ENCODE measurements around the gene CARMIL1.
A peak's percentile ranks its signal among the peaks of the same experiment; 100 is the strongest.

CARMIL1 gene

GRCh38 chr6:25450469-25451198 lies 171.5 kb downstream of the CARMIL1 start:
- DNase-seq = no peak

- DNase-seq = no peak
Observed at GRCh38 chr6:25452031-25452430, 172.9 kb downstream of the CARMIL1 start.

GRCh38 chr6:25453288-25453687 lies 174.1 kb downstream of the CARMIL1 start:
- no peak for DNase-seq

- DNase-seq = no peak
Observed at GRCh38 chr6:25454136-25454535, 175.0 kb downstream of the CARMIL1 start.

DNA sequence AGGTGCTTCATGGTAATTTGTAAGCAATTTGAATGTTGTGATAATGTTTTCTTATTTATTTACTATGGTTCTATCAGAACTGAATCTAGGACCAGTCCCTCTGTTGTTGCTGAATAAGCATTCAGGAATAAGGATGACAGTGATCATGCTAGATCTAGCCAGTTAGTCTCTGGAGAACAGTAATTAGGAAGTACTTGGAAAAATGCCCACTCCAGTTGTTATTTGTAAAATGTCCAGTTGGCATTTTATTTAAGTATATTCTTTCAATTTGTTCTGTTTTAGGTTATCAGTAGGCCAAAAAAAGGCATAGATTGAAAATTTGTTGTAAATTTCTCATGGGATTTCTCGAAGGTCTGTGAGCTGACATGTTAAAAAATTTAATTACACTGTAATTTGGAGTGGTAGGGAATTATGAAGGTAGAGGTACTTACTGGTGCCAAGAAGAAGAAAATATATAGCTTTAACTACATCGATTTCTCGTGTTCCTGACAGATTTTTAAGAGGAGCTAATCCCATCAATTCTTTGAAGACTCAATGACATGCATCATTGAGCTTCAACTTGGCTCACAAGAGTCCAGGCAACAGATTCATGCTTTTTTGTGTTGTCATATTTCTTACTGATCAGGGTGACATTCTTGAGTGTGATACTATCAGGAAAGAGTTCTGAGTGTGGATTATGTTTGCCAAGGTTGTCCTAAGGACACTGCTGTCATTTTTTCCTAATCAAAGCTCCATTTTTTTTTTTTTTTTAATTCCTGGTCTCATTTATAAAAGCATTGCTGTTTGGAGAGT lies 177.3 kb downstream of the CARMIL1 start:
- DNase-seq = no peak

- DNase-seq = no peak
Observed at GRCh38 chr6:25457516-25457915, 178.3 kb downstream of the CARMIL1 start.

DNA sequence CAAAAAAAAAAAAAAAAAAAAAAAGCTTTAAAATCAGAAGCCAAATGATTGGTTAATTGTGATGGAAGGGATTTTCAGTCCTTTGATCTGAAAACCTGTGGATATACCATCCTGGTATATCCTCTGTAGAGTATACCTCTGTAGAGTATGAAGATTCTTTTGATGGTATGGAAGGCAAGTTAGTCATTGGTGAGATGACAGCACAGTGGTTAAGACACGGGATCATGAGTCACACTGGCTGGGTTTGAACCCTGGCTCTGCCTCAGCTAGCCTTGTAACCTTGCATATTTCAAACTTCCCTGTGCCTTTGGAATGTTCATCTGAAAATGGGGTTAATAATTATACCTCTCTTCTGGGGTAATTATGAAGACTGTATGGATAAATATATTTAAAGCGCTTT lies 179.3 kb downstream of the CARMIL1 start:
- DNase-seq = peak; percentile 28

DNA sequence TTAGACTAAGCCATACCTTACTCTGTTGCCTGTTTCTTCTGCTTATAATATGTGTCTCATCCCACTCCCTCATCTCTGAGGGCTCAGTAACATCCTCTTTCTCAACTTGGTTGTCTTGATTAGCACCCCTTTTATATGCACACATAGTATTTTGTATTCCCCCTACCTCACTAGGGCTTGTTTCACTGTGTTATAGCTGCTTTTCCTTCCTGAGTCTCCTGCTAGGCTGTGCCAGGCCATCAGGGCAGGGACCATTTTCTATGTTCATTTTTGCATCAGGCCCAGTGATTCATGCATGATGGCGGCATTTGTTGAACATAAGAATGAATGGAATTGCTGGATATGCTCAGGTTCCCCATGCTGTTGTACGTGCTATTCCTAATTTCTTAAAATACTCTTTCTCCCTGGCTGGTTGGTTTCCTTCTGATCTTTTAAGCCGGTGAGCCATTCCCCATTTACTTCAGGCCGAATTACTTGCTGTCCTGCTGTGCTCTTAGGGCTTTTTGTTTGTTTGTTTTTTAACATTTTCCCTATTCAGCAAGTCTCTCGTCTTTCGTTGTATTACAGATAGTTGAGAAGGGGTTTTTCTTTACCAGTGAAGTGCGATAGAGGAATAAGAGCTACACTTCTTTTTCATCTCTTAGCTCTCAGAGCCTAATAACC lies 183.2 kb downstream of the CARMIL1 start:
- no peak for DNase-seq

DNA sequence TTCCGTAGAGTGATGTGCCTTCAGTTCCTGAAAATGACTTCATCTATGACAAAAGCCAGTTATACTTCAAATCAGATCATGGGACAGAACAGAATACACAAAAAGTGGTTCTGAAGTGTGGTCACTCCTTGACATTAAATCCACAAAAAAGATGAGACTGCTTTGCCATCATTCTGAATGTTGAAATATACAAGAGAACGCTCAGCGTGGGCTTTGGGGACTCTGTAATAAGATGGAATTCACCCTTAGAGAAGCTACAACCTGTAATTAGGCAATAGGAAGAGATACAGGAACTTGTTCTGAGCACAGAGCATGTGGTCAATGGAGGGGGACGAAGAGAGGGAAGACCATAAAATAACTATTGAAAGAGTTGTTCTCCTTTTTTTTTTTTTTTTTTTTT lies 184.3 kb downstream of the CARMIL1 start:
- DNase-seq = no peak

DNA sequence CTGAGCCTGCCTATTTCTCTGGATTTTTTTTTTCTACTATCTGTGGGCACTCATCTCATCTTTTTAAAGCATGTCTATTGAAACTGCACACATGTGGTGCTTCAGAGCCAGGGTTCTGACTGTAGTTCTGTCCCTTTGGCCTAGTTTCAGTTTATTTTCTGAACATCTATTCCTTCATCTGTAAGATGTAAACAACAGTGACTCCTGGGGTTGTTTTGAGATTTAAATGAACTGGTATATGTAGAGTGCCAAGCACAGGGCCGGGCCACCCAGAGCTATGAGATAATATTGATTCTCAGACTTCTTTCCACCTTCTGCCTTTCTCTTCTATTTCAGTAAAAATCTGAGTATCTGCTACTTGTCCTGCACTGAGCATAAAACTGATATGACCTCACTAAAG lies 185.1 kb downstream of the CARMIL1 start:
- no peak for DNase-seq

DNA sequence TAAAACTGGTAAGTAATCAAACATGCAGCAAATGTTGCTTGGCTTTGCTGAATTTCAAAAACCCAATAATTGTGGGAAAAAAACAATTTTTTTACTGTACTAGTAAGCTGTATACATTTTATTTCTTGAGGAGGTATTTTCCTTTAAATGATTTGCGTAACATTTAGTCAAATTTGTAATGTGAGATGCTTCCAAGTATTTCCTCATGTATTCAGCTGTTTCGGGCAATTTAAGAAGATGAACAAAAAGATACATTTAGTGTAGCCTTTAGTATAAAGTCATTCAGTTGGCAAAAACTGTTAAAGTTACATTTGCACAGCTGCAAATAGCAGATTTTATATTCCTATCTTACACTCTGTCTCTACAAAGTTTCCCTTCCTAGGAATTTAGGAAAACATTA lies 186.8 kb downstream of the CARMIL1 start:
- no peak for DNase-seq

- DNase-seq = no peak
Observed at GRCh38 chr6:25468881-25469280, 189.7 kb downstream of the CARMIL1 start.

DNA sequence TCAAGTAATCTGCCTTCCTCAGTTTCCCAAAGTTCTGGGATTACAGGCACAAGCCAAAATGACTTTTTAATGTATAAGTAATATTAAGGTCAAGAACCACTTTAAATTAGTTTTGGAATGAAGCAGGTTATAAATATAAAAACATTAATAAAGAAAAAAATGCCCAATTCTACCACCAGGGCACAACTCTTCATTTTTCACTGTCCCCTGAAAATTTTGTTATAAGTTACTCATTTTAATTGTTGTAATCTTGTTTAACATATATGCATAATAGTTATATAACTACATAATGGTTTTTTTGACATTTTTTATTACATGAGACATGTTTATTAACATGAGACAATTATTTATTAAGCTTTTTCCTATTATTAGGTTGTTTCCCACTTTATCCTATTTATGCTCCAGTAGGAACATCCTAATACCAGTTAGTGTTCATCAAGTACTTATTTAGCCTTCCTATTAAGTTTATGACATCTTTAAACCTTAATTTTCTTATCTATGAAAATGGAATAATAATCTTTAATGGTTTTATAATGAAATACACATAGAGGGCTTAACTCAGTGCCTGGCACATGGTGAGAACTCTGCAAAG lies 190.7 kb downstream of the CARMIL1 start:
- DNase-seq = no peak

GRCh38 chr6:25472306-25472705 lies 193.1 kb downstream of the CARMIL1 start:
- DNase-seq = no peak

DNA sequence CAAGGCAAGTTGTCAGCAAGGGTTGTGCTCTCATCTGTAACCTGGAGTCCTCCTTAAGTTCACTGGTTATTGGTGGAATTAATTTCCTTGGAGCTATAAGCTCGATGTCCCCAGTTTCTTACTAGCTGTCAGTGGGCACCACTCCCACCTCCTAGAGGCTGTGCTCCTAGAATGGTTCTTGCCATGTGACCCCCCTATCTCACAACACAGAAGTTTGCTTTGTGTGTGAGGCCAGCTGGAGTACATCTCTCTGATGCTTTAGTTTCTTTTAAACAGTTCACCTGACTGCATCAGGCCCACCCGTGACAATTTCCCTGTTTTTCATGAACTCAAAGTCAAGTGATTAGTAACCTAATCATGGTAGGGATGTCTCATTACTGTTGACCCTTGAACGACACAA lies 193.7 kb downstream of the CARMIL1 start:
- DNase-seq = no peak

- DNase-seq = no peak
Observed at GRCh38 chr6:25473447-25473846, 194.3 kb downstream of the CARMIL1 start.

DNA sequence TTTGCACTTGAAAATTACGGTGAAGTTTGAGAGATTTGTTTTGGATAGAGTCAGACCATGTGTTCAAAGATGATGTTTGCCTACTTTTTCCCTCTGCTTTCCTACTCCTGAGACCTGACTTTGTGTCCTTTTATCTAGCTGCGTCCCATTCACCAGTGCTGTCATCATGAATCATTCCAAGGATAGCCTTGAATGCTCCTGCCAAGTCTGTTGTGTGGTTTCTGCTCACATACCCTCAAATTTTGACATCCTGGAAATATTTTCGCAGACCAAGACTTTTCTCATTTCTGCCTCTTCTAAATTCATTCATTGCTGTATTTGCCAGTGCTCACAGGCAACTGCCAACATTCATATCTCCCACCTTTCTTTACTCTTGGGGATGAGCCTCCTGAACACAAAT lies 197.0 kb downstream of the CARMIL1 start:
- DNase-seq = no peak

DNA sequence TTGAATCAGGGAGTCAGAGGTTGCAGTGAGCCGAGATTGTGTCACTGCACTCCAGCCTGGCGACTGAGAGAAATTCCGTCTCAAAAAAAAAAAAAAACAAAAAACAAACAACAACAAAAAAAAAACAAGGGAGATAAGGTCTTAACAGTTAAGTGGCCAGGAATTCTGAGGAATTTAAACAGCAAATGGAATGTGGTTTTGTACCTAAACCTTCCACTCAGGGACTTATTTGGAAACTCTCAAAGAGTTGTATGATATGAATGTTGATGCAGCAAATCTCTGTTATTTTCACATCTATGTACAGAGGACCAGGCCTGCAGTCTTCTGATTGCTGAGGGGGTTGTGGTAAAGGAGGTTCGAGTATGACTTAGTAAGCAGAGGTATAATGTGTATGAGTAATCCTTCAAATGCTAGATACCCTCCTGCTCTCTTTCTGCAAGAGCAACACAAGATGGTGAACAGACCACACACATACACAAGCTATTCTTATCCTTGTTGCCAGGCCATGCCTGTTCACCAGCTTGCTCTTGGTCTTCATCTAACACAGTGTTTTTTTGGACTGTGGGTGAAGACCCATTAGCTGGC lies 197.9 kb downstream of the CARMIL1 start:
- DNase-seq = no peak

GRCh38 chr6:25478973-25479372 lies 199.8 kb downstream of the CARMIL1 start:
- no peak for DNase-seq

DNA sequence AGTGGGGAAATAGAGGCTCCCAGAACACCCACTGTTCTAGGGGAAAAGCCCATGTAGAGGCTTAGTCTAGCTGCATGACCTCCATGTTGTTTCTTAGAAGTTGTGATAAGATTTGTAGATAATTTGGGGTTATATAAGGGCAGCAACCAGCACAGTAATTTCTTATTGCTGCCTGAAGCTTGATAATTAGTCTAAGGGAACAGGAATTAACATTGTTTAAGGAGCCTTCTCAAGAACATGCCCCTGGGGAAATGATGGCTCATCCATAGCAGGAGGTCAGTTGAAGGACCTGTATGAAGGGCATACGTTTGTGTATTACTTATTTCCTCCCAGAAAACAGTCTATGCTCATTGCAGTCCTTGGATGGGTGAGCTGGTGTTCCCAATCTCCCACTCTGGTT lies 202.1 kb downstream of the CARMIL1 start:
- no peak for DNase-seq

- DNase-seq = no peak
Observed at GRCh38 chr6:25482996-25483395, 203.8 kb downstream of the CARMIL1 start.

- DNase-seq = no peak
Observed at GRCh38 chr6:25483943-25484342, 204.8 kb downstream of the CARMIL1 start.

DNA sequence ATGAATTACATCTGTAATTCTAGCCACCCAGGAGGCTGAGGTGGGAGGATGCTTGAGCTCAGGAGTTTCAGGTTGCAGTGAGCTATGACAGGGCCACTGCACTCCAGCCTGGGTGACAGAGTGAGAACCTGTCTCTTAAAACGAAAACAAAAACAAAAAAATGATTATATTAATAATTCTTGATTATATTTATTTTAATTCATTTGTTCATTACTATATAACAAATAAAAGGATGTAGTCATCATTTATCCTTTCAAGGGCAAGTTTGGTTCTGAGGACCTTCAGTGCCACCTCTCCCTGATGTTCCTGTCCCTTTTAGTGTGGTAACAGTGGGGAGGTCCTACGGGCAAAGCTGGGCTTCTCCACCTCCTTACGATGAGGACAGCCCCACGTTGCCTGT lies 205.7 kb downstream of the CARMIL1 start:
- DNase-seq = no peak

Measured in activated CD4-positive, alpha-beta T cell treated with anti-CD3 and anti-CD28 coated beads for 48 hours (primary cell).